Trophoblast cell (in vitro differentiated cells and primary cell): ENCODE data around the gene GPR180.

Source experiments
- DNase-seq, 2 donors: peaks; one replicate each; pipeline ENCODE4 v3.0.0-alpha.2; 2016
- H2AFZ ChIP-seq: 2 replicates; pipeline ENCODE4 v1.6.1; 2013; ENCODE audit warnings: low read length, moderate library complexity, mild to moderate bottlenecking; ENCODE audit not compliant: insufficient read depth, poor library complexity
- H2AK5ac ChIP-seq: 2 replicates; pipeline ENCODE4 v1.6.1; 2013; ENCODE audit warnings: mild to moderate bottlenecking, low read length
- H2BK120ac ChIP-seq: 2 replicates; pipeline ENCODE4 v1.6.1; 2013; ENCODE audit warnings: low read length, mild to moderate bottlenecking, moderate library complexity; ENCODE audit not compliant: insufficient read depth, poor library complexity
- H2BK12ac ChIP-seq: 2 replicates; pipeline ENCODE4 v1.6.1; 2013; ENCODE audit warnings: mild to moderate bottlenecking, low read length, moderate library complexity
- H2BK5ac ChIP-seq: 2 replicates; pipeline ENCODE4 v1.6.1; 2013; ENCODE audit warnings: low read length, low read depth, moderate library complexity, mild to moderate bottlenecking; ENCODE audit not compliant: poor library complexity
- H3K14ac ChIP-seq: 2 replicates; pipeline ENCODE4 v1.6.1; 2013; ENCODE audit warnings: mild to moderate bottlenecking, low read length
- H3K18ac ChIP-seq: 2 replicates; pipeline ENCODE4 v1.6.1; 2013; ENCODE audit warnings: mild to moderate bottlenecking, low read length
- H3K23ac ChIP-seq: 2 replicates; pipeline ENCODE4 v1.6.1; 2013; ENCODE audit warnings: low read length
- H3K27ac ChIP-seq: 2 replicates; pipeline ENCODE4 v1.5.1; 2013; ENCODE audit warnings: low read depth, mild to moderate bottlenecking, inconsistent platforms, low read length, moderate library complexity
- H3K27me3 ChIP-seq: 2 replicates; pipeline ENCODE4 v1.6.1; 2013; ENCODE audit warnings: inconsistent platforms, mild to moderate bottlenecking, low read length, moderate library complexity; ENCODE audit not compliant: insufficient read depth
- H3K36me3 ChIP-seq, 2 experiments: 1 replicate in 1 of 2; 2 replicates in 1 of 2; pipeline ENCODE4 v1.6.1; 2013; ENCODE audit warnings: low read length in 2 of 2, mild to moderate bottlenecking in 2 of 2, moderate library complexity in 1 of 2; ENCODE audit not compliant: insufficient read depth in 2 of 2, control insufficient read depth in 1 of 2
- H3K4ac ChIP-seq: 2 replicates; pipeline ENCODE4 v1.6.1; 2013; ENCODE audit warnings: low read depth, mild to moderate bottlenecking, low read length, moderate library complexity
- H3K4me1 ChIP-seq, 2 experiments: 1 replicate in 1 of 2; 2 replicates in 1 of 2; pipeline ENCODE4 v1.6.1; 2013; ENCODE audit warnings: low read length in 2 of 2, mild to moderate bottlenecking in 2 of 2, moderate library complexity in 1 of 2; ENCODE audit not compliant: insufficient read depth in 2 of 2, control insufficient read depth in 1 of 2
- H3K4me2 ChIP-seq: 2 replicates; pipeline ENCODE4 v1.6.1; 2013; ENCODE audit warnings: inconsistent platforms, mild to moderate bottlenecking, low read length, moderate library complexity
- H3K4me3 ChIP-seq: 2 replicates; pipeline ENCODE4 v1.5.1; 2013; ENCODE audit warnings: mild to moderate bottlenecking, low read depth, low read length, inconsistent platforms
- H3K79me1 ChIP-seq: one replicate; pipeline ENCODE4 v1.6.1; 2013; ENCODE audit warnings: low read length
- H3K79me2 ChIP-seq: 2 replicates; pipeline ENCODE4 v1.6.1; 2013; ENCODE audit warnings: low read length, mild to moderate bottlenecking; ENCODE audit not compliant: control insufficient read depth, insufficient read depth, poor library complexity
- H3K9ac ChIP-seq: 2 replicates; pipeline ENCODE4 v1.6.1; 2013; ENCODE audit warnings: mild to moderate bottlenecking, low read length
- H3K9me3 ChIP-seq: 2 replicates; pipeline ENCODE4 v1.6.1; 2013; ENCODE audit warnings: low read depth, mild to moderate bottlenecking, control low read depth, inconsistent platforms, low read length; ENCODE audit not compliant: insufficient read depth
- H4K12ac ChIP-seq: 2 replicates; pipeline ENCODE4 v1.6.1; 2013; ENCODE audit warnings: low read depth, mild to moderate bottlenecking, low read length, moderate library complexity
- H4K8ac ChIP-seq: 2 replicates; pipeline ENCODE4 v1.6.1; 2013; ENCODE audit warnings: low read depth, mild to moderate bottlenecking, low read length, moderate library complexity
- H4K91ac ChIP-seq: one replicate; pipeline ENCODE4 v1.6.1; 2013; ENCODE audit warnings: low read depth, mild to moderate bottlenecking, low read length, moderate library complexity
- WGBS: extraction: QIAGEN DNeasy Blood & Tissue Kit; methylation state at CpG from one replicate; pipeline ENCODE4 v1.1.7; 2013; ENCODE audit warnings: missing lambda C conversion rate; ENCODE audit not compliant: insufficient read length, insufficient coverage; ENCODE audit errors: extremely low coverage; 5-methylcytosine and 5-hydroxymethylcytosine counted together

Gene GPR180

DNA sequence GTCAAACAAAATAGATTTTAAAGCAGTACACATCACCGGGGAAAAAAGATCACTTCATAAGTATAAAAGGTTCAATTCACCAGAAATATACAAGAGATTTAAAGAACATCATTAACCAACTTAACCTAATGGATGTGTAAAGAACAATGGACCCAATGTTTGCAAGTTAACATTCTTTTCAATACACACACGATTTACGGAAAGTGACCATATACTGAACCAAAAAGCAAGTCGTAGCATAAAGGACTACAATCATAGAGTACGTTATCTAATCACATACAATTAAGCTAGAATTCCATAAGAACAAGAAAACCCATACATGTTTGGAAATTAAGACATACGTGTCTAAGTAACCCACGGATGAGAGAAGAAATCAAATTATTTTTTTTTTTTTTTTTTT lies 15.3 kb upstream of the GPR180 start:
- Histone ChIP-seq H4K91ac (no peak overlapping the region), H3K79me2 (no peaks in the 10 kb centered on the region), H3K23ac (no peak overlapping the region), H2BK12ac (no peak overlapping the region), H2AFZ (no peak overlapping the region), H3K4me3 (no peak overlapping the region), H3K36me3 (peaks cover 8 to 11% of the 10 kb centered on the region in 2 experiments), H3K14ac (no peak overlapping the region), H3K4ac (no peak overlapping the region), H3K79me1 (no peaks in the 10 kb centered on the region), H2AK5ac (no peak overlapping the region), H3K27me3 (no peaks in the 10 kb centered on the region), H2BK120ac (no peak overlapping the region), H4K8ac (no peak overlapping the region), H3K4me1 (no peaks in the 10 kb centered on the region), H3K4me2 (no peak overlapping the region), H3K18ac (no peak overlapping the region), H3K27ac (no peak overlapping the region), H2BK5ac (no peak overlapping the region), H3K9me3 (no peaks in the 10 kb centered on the region), H4K12ac (no peak overlapping the region), H3K9ac (no peak overlapping the region)
- no CpG with 5 or more reads among the region's 7 CpGs for WGBS
- no peak for DNase-seq

DNA sequence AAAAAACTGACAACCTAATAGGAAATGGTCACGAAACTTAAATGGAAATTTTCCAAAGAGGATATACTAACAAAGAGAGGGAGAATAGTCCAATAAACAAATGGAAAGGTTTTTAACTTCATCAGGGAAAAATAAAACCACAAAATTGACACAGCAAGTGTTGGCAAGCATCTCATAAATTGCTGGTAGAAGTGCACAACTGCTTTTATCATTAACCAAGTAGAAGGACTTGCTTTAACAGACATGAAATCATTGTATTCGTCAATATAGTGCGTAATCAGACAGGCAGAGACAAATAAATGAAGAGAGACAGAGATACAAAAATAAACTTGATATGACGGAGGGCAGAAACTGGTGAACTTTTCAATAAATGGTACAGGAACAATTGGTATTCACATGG lies 13.1 kb upstream of the GPR180 start:
- H4K12ac ChIP-seq: no peak overlapping the region
- WGBS: no CpG with 5 or more reads among the region's 4 CpGs

DNA sequence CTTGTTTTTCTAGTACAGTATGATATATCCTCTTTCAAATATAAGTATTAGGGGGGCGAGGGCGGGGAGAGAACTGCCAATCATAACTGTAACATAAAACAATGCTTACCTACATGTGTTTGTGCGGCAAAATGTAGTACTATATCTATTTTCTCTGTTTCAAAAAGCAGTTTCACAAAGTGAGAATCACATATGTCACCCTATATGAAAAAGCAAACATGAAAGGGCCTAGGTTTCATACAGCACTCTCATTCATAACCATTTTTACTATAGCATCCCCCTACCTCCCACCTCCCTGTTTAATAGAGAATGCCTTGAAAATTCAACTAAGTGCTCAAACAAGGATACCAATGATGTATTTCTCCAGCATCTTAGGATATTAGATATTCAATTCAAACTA lies 10.9 kb upstream of the GPR180 start:
- no peak overlapping the region for H3K4me3 ChIP-seq
- no peak overlapping the region for H2BK12ac ChIP-seq
- no peak overlapping the region for H3K4ac ChIP-seq
- H3K9me3 ChIP-seq: no peaks in the 10 kb centered on the region
- no peak overlapping the region for H3K27ac ChIP-seq
- H2AK5ac ChIP-seq: no peak overlapping the region
- no peak overlapping the region for H4K8ac ChIP-seq
- no peaks in the 10 kb centered on the region for H3K27me3 ChIP-seq
- H3K4me1 ChIP-seq: peaks cover 0 to 5% of the 10 kb centered on the region in 2 experiments
- H3K4me2 ChIP-seq: no peak overlapping the region
- H3K23ac ChIP-seq: no peak overlapping the region
- no peak for DNase-seq
- H3K36me3 ChIP-seq: peaks cover 5 to 10% of the 10 kb centered on the region in 2 experiments
- no peak overlapping the region for H2BK120ac ChIP-seq
- H3K14ac ChIP-seq: no peak overlapping the region
- peaks cover 4% of the 10 kb centered on the region for H3K79me2 ChIP-seq
- H2AFZ ChIP-seq: no peak overlapping the region
- peaks cover 2% of the 10 kb centered on the region for H3K79me1 ChIP-seq
- H3K9ac ChIP-seq: no peak overlapping the region
- no CpG with 5 or more reads among the region's 3 CpGs for WGBS
- no peak overlapping the region for H3K18ac ChIP-seq
- no peak overlapping the region for H4K12ac ChIP-seq
- H4K91ac ChIP-seq: no peak overlapping the region
- no peak overlapping the region for H2BK5ac ChIP-seq

More for the DNA sequence above, 13.1 kb upstream of the GPR180 start:
- no peak overlapping the region for H3K4me3 ChIP-seq
- no peak overlapping the region for H3K9ac ChIP-seq
- no peak overlapping the region for H2BK5ac ChIP-seq
- H3K27me3 ChIP-seq: no peaks in the 10 kb centered on the region
- no peak overlapping the region for H2BK120ac ChIP-seq
- H2AK5ac ChIP-seq: no peak overlapping the region
- no peak for DNase-seq
- no peak overlapping the region for H3K4me2 ChIP-seq
- H3K4me1 ChIP-seq: no peaks in the 10 kb centered on the region
- peaks cover 5 to 13% of the 10 kb centered on the region in 2 experiments for H3K36me3 ChIP-seq
- no peaks in the 10 kb centered on the region for H3K9me3 ChIP-seq
- no peak overlapping the region for H2AFZ ChIP-seq
- H3K79me1 ChIP-seq: no peaks in the 10 kb centered on the region
- H3K4ac ChIP-seq: no peak overlapping the region
- H3K79me2 ChIP-seq: no peaks in the 10 kb centered on the region
- H4K8ac ChIP-seq: no peak overlapping the region
- no peak overlapping the region for H3K23ac ChIP-seq
- H3K14ac ChIP-seq: no peak overlapping the region
- H3K18ac ChIP-seq: no peak overlapping the region
- no peak overlapping the region for H4K91ac ChIP-seq
- H3K27ac ChIP-seq: no peak overlapping the region
- H2BK12ac ChIP-seq: no peak overlapping the region

- H4K12ac ChIP-seq: peak overlapping the region; percentile 92
- WGBS: no CpG with 5 or more reads among the region's 16 CpGs
- no peak overlapping the region for H3K23ac ChIP-seq
Observed at GRCh38 chr13:94595001-94595949, 6.4 kb upstream of the GPR180 start.

More at GRCh38 chr13:94595001-94595949, 6.4 kb upstream of the GPR180 start:
- Histone ChIP-seq H3K27me3 (no peaks in the 10 kb centered on the region), H3K36me3 (peaks cover 5 to 7% of the 10 kb centered on the region in 2 experiments), H3K9me3 (no peaks in the 10 kb centered on the region), H2BK5ac (peak overlapping the region; percentile 73), H3K4ac (peak overlapping the region; percentile 72), H3K79me2 (peaks cover 6% of the 10 kb centered on the region), H2AK5ac (no peak overlapping the region), H2BK12ac (no peak overlapping the region), H3K27ac (no peak overlapping the region), H2BK120ac (peak overlapping the region; percentile 85), H3K18ac (peak overlapping the region; percentile 85), H2AFZ (peak overlapping the region; percentile 69), H3K4me1 (peaks cover 0 to 5% of the 10 kb centered on the region in 2 experiments), H3K79me1 (peaks cover 5% of the 10 kb centered on the region), H4K8ac (peak overlapping the region; percentile 96), H4K91ac (peak overlapping the region; percentile 69), H3K9ac (peak overlapping the region; percentile 81), H3K4me3 (peak overlapping the region; percentile 85), H3K14ac (peak overlapping the region; percentile 91), H3K4me2 (peak overlapping the region; percentile 63)
- peak; percentile 3 to 33 for DNase-seq
